GM23338 (cell line): ENCODE measurements around the gene VAMP3. TPM values are rescaled to one million over a fixed set of nuclear protein-coding genes. Genes with fewer than 3 reads are reported as not detected.

Experiments
- ATAC-seq: fragments of 200-7000 bp; cut with Tn5 transposase; 3 replicates; pipeline ENCODE4 v1.9.1; 2020
- DNase-seq: peaks from one replicate; pipeline ENCODE4 v3.0.0-alpha.2; 2015; ENCODE audit warnings: low spot score
- H2AFZ ChIP-seq: fragments of 200-600 bp; sonication (generic); 2 replicates; pipeline ENCODE4 v1.8.0; 2016; ENCODE audit warnings: antibody characterized with exemption, mild to moderate bottlenecking, moderate library complexity
- H3F3A ChIP-seq: fragments of 200-600 bp; sonication (generic); replicated peaks from 2 replicates; pipeline ENCODE4 v1.8.0; 2017; ENCODE audit warnings: antibody characterized with exemption, mixed run types, low read depth
- H3K27ac ChIP-seq: fragments of 200-600 bp; sonication (generic); 2 replicates; pipeline ENCODE4 v1.6.1; 2016; ENCODE audit warnings: low read depth
- H3K27me3 ChIP-seq: fragments of 200-600 bp; sonication (generic); 2 replicates; pipeline ENCODE4 v1.8.0; 2016; ENCODE audit warnings: mild to moderate bottlenecking, mixed run types, moderate library complexity; ENCODE audit not compliant: insufficient read depth
- H3K36me3 ChIP-seq: fragments of 200-600 bp; sonication (generic); 2 replicates; pipeline ENCODE4 v1.8.0; 2016; ENCODE audit warnings: mild to moderate bottlenecking; ENCODE audit not compliant: insufficient read depth
- H3K4me1 ChIP-seq: fragments of 200-600 bp; sonication (generic); 2 replicates; pipeline ENCODE4 v1.8.0; 2016; ENCODE audit warnings: mild to moderate bottlenecking, moderate library complexity; ENCODE audit not compliant: insufficient read depth
- H3K4me2 ChIP-seq: fragments of 200-600 bp; sonication (generic); 2 replicates; pipeline ENCODE4 v1.7.1; 2017; ENCODE audit warnings: mixed run types
- H3K4me3 ChIP-seq: fragments of 200-600 bp; sonication (generic); 2 replicates; pipeline ENCODE4 v1.6.1; 2016; ENCODE audit warnings: mixed run types
- H3K79me2 ChIP-seq: fragments of 200-600 bp; sonication (generic); replicated peaks from 2 replicates; pipeline ENCODE4 v1.8.0; 2017; ENCODE audit warnings: mild to moderate bottlenecking; ENCODE audit not compliant: insufficient read depth
- H3K9me2 ChIP-seq: fragments of 200-600 bp; sonication (generic); 2 replicates; pipeline ENCODE4 v1.8.0; 2017; ENCODE audit not compliant: insufficient read depth
- H4K20me1 ChIP-seq: fragments of 200-600 bp; sonication (generic); replicated peaks from 2 replicates; pipeline ENCODE4 v1.8.0; 2017; ENCODE audit warnings: mild to moderate bottlenecking; ENCODE audit not compliant: insufficient read depth
- H3K27ac Mint-ChIP-seq: 2 replicates; pipeline ENCODE4 v1.8.0; 2020; ENCODE audit warnings: inconsistent platforms, mild to moderate bottlenecking, moderate library complexity, mixed read lengths
- H3K27me3 Mint-ChIP-seq: 3 replicates; pipeline ENCODE4 v1.8.0; 2022; ENCODE audit warnings: low read depth, mild to moderate bottlenecking, moderate library complexity, mixed read lengths, inconsistent platforms; ENCODE audit not compliant: insufficient read depth, poor library complexity
- H3K36me3 Mint-ChIP-seq: 3 replicates; pipeline ENCODE4 v1.8.0; 2021; ENCODE audit warnings: low read depth, mild to moderate bottlenecking, inconsistent platforms, moderate library complexity, mixed read lengths
- H3K4me1 Mint-ChIP-seq: 3 replicates; pipeline ENCODE4 v1.8.0; 2020; ENCODE audit warnings: mild to moderate bottlenecking, inconsistent platforms, mixed read lengths
- H3K4me3 Mint-ChIP-seq: 3 replicates; pipeline ENCODE4 v1.8.0; 2021; ENCODE audit warnings: moderate library complexity, mild to moderate bottlenecking, inconsistent platforms, mixed read lengths
- H3K9me3 Mint-ChIP-seq: 3 replicates; pipeline ENCODE4 v1.8.0; 2020; ENCODE audit warnings: moderate library complexity, mild to moderate bottlenecking, inconsistent platforms, mixed read lengths
- CREB1 ChIP-seq: fragments of 250-450 bp; sonication (Bioruptor Pico); IDR thresholded peaks from 2 replicates; pipeline ENCODE4 v1.5.0; 2020; ENCODE audit warnings: low read depth, mild to moderate bottlenecking, moderate library complexity
- EZH2 ChIP-seq: fragments of 200-600 bp; sonication (generic); IDR thresholded peaks from one replicate; pipeline ENCODE4 v1.8.0; 2017; ENCODE audit warnings: antibody characterized with exemption, mild to moderate bottlenecking, low read depth; ENCODE audit not compliant: unreplicated experiment
- EZH2phosphoT487 ChIP-seq: fragments of 200-600 bp; sonication (generic); IDR thresholded peaks from one replicate; pipeline ENCODE4 v1.8.1; 2018; ENCODE audit warnings: antibody characterized with exemption; ENCODE audit not compliant: unreplicated experiment
- JUNB ChIP-seq: IDR thresholded peaks from one replicate; pipeline ENCODE4 v1.6.1; 2016; ENCODE audit warnings: antibody characterized with exemption; ENCODE audit not compliant: unreplicated experiment
- NANOG ChIP-seq: IDR thresholded peaks from 2 replicates; pipeline ENCODE4 v1.6.1; 2016; ENCODE audit warnings: antibody characterized with exemption, borderline replicate concordance
- POLR2AphosphoS5 ChIP-seq: IDR thresholded peaks from 2 replicates; pipeline ENCODE4 v1.6.1; 2016; ENCODE audit warnings: antibody characterized with exemption, low read depth
- ZNF114 ChIP-seq: fragments of 250-450 bp; sonication (Bioruptor Pico); IDR thresholded peaks from 2 replicates; pipeline ENCODE4 v1.5.0; 2020; ENCODE audit warnings: mild to moderate bottlenecking, moderate library complexity
- ZNF331 ChIP-seq: fragments of 250-450 bp; sonication (Bioruptor Pico); IDR thresholded peaks from 2 replicates; pipeline ENCODE4 v1.5.0; 2020; ENCODE audit warnings: low read depth, mild to moderate bottlenecking, moderate library complexity
- polyA plus RNA-seq: library from polyadenylated mRNA; unstranded; fragments of >200 nt; fragmentation: Nextera tagmentation; extraction: Ambion mirVana; gene quantifications from 2 replicates; pipeline ENCODE4 v1.2.1, GENCODE V29; 2016
- total RNA-seq: library from RNA; depleted of rRNA; stranded (reverse); fragments of >200 nt; shearing (Covaris generic); gene quantifications from 2 replicates; pipeline ENCODE4 v1.2.3, GENCODE V29; 2014
- TF ChIP-seq, protein P1 (sequence below): IDR thresholded peaks from 2 replicates; pipeline ENCODE4 v1.6.1; 2016; ENCODE audit warnings: antibody characterized with exemption
- TF ChIP-seq, protein P2 (sequence below), 2 experiments: fragments of 200-600 bp in 1 of 2; sonication (generic) in 1 of 2; conservative IDR thresholded peaks; 2 replicates each; pipeline versions ENCODE4 v1.5.1 to v1.6.1; 2016 to 2017; ENCODE audit warnings: antibody characterized with exemption in 2 of 2, low read depth in 2 of 2, mild to moderate bottlenecking in 2 of 2, moderate library complexity in 1 of 2
- TF ChIP-seq, protein P3 (sequence below): fragments of 250-450 bp; sonication (Bioruptor Pico); IDR thresholded peaks from 2 replicates; pipeline ENCODE4 v1.5.0; 2020; ENCODE audit warnings: mild to moderate bottlenecking, moderate library complexity
- TF ChIP-seq, protein P4 (sequence below): IDR thresholded peaks from one replicate; pipeline ENCODE4 v1.6.1; 2018; ENCODE audit warnings: antibody characterized with exemption; ENCODE audit not compliant: unreplicated experiment

Gene VAMP3
- total and polyA plus RNA-seq, 2 experiments from 2014 or later: 16.3 to 43.0 TPM

DNA sequence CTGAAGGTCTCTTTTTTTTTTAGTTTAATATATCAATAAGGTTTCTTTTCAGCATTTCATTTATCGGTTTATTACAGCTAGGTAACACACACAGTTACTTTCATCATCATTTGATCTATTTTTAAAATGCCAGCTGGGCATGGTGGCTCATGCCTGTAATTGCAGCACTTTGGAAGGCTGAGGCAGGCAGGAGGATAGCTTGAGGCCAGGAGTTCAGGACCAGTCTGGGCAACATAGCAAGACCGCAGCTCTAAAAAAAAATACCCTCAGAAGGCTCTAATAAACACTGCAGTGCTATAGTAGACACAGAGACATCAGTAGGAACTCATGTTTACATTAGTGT is 48.5 kb upstream of the VAMP3 start:
- Mint-ChIP-seq H3K9me3 (no peaks in the 10 kb centered on the region), H3K4me3 (no peak overlapping the region), H3K4me1 (peaks cover 6% of the 10 kb centered on the region), H3K27ac (no peak overlapping the region), H3K36me3 (no peaks in the 10 kb centered on the region), H3K27me3 (peaks cover 7% of the 10 kb centered on the region)
- ATAC-seq (no peak), DNase-seq (no peak)
- Histone ChIP-seq H3K27me3 (no peaks in the 10 kb centered on the region), H3K9me2 (no peaks in the 10 kb centered on the region), H3F3A (no peaks in the 10 kb centered on the region), H3K27ac (no peak overlapping the region), H3K36me3 (no peaks in the 10 kb centered on the region), H3K4me1 (0 out of 2 replicates have a peak, but pooled peaks cover under 1% of the 10 kb centered on the region), H2AFZ (no peak overlapping the region), H3K4me3 (no peak overlapping the region), H3K4me2 (no peak overlapping the region), H3K79me2 (no peaks in the 10 kb centered on the region), H4K20me1 (no peaks in the 10 kb centered on the region; the same call in 1 of the 2 replicates)
- TF ChIP-seq EZH2 (no peak), JUNB (no peak), NANOG (no peak), CREB1 (CRISPR knock-in tag) (no peak), EZH2phosphoT487 (no peak), ZNF331 (CRISPR knock-in tag) (no peak), POLR2AphosphoS5 (no peak), ZNF114 (no peak)
- TF ChIP-seq, protein P1, sequence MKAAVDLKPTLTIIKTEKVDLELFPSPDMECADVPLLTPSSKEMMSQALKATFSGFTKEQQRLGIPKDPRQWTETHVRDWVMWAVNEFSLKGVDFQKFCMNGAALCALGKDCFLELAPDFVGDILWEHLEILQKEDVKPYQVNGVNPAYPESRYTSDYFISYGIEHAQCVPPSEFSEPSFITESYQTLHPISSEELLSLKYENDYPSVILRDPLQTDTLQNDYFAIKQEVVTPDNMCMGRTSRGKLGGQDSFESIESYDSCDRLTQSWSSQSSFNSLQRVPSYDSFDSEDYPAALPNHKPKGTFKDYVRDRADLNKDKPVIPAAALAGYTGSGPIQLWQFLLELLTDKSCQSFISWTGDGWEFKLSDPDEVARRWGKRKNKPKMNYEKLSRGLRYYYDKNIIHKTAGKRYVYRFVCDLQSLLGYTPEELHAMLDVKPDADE: no peak
- TF ChIP-seq, protein P2, sequence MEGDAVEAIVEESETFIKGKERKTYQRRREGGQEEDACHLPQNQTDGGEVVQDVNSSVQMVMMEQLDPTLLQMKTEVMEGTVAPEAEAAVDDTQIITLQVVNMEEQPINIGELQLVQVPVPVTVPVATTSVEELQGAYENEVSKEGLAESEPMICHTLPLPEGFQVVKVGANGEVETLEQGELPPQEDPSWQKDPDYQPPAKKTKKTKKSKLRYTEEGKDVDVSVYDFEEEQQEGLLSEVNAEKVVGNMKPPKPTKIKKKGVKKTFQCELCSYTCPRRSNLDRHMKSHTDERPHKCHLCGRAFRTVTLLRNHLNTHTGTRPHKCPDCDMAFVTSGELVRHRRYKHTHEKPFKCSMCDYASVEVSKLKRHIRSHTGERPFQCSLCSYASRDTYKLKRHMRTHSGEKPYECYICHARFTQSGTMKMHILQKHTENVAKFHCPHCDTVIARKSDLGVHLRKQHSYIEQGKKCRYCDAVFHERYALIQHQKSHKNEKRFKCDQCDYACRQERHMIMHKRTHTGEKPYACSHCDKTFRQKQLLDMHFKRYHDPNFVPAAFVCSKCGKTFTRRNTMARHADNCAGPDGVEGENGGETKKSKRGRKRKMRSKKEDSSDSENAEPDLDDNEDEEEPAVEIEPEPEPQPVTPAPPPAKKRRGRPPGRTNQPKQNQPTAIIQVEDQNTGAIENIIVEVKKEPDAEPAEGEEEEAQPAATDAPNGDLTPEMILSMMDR (conservative IDR thresholded peaks at IDR 0.05; ENCODE audit: low read depth in 2 of 2): no peak
- TF ChIP-seq, protein P3, sequence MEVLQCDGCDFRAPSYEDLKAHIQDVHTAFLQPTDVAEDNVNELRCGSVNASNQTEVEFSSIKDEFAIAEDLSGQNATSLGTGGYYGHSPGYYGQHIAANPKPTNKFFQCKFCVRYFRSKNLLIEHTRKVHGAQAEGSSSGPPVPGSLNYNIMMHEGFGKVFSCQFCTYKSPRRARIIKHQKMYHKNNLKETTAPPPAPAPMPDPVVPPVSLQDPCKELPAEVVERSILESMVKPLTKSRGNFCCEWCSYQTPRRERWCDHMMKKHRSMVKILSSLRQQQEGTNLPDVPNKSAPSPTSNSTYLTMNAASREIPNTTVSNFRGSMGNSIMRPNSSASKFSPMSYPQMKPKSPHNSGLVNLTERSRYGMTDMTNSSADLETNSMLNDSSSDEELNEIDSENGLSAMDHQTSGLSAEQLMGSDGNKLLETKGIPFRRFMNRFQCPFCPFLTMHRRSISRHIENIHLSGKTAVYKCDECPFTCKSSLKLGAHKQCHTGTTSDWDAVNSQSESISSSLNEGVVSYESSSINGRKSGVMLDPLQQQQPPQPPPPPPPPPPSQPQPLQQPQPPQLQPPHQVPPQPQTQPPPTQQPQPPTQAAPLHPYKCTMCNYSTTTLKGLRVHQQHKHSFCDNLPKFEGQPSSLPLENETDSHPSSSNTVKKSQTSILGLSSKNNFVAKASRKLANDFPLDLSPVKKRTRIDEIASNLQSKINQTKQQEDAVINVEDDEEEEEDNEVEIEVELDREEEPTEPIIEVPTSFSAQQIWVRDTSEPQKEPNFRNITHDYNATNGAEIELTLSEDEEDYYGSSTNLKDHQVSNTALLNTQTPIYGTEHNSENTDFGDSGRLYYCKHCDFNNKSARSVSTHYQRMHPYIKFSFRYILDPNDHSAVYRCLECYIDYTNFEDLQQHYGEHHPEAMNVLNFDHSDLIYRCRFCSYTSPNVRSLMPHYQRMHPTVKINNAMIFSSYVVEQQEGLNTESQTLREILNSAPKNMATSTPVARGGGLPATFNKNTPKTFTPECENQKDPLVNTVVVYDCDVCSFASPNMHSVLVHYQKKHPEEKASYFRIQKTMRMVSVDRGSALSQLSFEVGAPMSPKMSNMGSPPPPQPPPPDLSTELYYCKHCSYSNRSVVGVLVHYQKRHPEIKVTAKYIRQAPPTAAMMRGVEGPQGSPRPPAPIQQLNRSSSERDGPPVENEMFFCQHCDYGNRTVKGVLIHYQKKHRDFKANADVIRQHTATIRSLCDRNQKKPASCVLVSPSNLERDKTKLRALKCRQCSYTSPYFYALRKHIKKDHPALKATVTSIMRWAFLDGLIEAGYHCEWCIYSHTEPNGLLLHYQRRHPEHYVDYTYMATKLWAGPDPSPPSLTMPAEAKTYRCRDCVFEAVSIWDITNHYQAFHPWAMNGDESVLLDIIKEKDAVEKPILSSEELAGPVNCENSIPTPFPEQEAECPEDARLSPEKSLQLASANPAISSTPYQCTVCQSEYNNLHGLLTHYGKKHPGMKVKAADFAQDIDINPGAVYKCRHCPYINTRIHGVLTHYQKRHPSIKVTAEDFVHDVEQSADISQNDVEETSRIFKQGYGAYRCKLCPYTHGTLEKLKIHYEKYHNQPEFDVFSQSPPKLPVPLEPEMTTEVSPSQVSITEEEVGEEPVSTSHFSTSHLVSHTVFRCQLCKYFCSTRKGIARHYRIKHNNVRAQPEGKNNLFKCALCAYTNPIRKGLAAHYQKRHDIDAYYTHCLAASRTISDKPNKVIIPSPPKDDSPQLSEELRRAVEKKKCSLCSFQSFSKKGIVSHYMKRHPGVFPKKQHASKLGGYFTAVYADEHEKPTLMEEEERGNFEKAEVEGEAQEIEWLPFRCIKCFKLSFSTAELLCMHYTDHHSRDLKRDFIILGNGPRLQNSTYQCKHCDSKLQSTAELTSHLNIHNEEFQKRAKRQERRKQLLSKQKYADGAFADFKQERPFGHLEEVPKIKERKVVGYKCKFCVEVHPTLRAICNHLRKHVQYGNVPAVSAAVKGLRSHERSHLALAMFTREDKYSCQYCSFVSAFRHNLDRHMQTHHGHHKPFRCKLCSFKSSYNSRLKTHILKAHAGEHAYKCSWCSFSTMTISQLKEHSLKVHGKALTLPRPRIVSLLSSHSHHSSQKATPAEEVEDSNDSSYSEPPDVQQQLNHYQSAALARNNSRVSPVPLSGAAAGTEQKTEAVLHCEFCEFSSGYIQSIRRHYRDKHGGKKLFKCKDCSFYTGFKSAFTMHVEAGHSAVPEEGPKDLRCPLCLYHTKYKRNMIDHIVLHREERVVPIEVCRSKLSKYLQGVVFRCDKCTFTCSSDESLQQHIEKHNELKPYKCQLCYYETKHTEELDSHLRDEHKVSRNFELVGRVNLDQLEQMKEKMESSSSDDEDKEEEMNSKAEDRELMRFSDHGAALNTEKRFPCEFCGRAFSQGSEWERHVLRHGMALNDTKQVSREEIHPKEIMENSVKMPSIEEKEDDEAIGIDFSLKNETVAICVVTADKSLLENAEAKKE: no peak
- TF ChIP-seq, protein P4, sequence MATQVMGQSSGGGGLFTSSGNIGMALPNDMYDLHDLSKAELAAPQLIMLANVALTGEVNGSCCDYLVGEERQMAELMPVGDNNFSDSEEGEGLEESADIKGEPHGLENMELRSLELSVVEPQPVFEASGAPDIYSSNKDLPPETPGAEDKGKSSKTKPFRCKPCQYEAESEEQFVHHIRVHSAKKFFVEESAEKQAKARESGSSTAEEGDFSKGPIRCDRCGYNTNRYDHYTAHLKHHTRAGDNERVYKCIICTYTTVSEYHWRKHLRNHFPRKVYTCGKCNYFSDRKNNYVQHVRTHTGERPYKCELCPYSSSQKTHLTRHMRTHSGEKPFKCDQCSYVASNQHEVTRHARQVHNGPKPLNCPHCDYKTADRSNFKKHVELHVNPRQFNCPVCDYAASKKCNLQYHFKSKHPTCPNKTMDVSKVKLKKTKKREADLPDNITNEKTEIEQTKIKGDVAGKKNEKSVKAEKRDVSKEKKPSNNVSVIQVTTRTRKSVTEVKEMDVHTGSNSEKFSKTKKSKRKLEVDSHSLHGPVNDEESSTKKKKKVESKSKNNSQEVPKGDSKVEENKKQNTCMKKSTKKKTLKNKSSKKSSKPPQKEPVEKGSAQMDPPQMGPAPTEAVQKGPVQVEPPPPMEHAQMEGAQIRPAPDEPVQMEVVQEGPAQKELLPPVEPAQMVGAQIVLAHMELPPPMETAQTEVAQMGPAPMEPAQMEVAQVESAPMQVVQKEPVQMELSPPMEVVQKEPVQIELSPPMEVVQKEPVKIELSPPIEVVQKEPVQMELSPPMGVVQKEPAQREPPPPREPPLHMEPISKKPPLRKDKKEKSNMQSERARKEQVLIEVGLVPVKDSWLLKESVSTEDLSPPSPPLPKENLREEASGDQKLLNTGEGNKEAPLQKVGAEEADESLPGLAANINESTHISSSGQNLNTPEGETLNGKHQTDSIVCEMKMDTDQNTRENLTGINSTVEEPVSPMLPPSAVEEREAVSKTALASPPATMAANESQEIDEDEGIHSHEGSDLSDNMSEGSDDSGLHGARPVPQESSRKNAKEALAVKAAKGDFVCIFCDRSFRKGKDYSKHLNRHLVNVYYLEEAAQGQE: no peak
